K562 (cell line): ENCODE data around the gene FTH1. TPM values are rescaled to one million over a fixed set of nuclear protein-coding genes. Genes with fewer than 3 reads are reported as not detected.

Source experiments
- FOSL1 ChIP-seq: fragments of 200-800 bp; sonication (Bioruptor generic); conservative IDR thresholded peaks from 2 replicates; pipeline ENCODE4 v1.6.1; 2016; ENCODE audit warnings: missing genetic modification characterization, missing compliant biosample characterization
- HDAC1 ChIP-seq, 2 experiments: fragments of 450-650 bp; IDR thresholded peaks; 2 replicates each; pipeline ENCODE4 v1.6.1; 2016 to 2017; ENCODE audit warnings: inconsistent platforms in 1 of 2, mild to moderate bottlenecking in 1 of 2, moderate library complexity in 1 of 2
- LARP7 ChIP-seq: fragments of 450-650 bp; IDR thresholded peaks from 2 replicates; pipeline ENCODE4 v1.6.1; 2016
- NFRKB ChIP-seq: fragments of 450-650 bp; IDR thresholded peaks from 2 replicates; pipeline ENCODE4 v1.6.1; 2016; ENCODE audit warnings: low read depth
- PTRF ChIP-seq: fragments of 450-650 bp; IDR thresholded peaks from 2 replicates; pipeline ENCODE4 v1.6.1; 2016; ENCODE audit warnings: mild to moderate bottlenecking, missing genetic modification characterization, missing compliant biosample characterization
- RFX1 ChIP-seq: fragments of 450-650 bp; IDR thresholded peaks from 2 replicates; pipeline ENCODE4 v1.6.1; 2016; ENCODE audit warnings: mild to moderate bottlenecking, moderate library complexity
- SRSF9 ChIP-seq: fragments of 200-400 bp; formaldehyde crosslinking; IDR thresholded peaks from 2 replicates; pipeline ENCODE4 v1.6.1; 2017; ENCODE audit warnings: low read depth, low read length, borderline replicate concordance
- TAF15 ChIP-seq: fragments of 200-400 bp; formaldehyde crosslinking; IDR thresholded peaks from 2 replicates; pipeline ENCODE4 v1.6.1; 2017; ENCODE audit warnings: mild to moderate bottlenecking, low read depth, low read length, moderate library complexity
- TBL1XR1 ChIP-seq, 2 experiments: IDR thresholded peaks; 2 replicates each; pipeline ENCODE4 v1.6.1; 2012; ENCODE audit warnings: improper control_type of control experiment in 2 of 2, low read length in 2 of 2, mild to moderate bottlenecking in 1 of 2
- THRAP3 ChIP-seq: fragments of 450-650 bp; IDR thresholded peaks from 2 replicates; pipeline ENCODE4 v1.6.1; 2016; ENCODE audit warnings: mild to moderate bottlenecking, inconsistent platforms, borderline replicate concordance
- ZFPM2 ChIP-seq: fragments of 250-450 bp; sonication (Bioruptor Pico); IDR thresholded peaks from 2 replicates; pipeline ENCODE4 v1.5.1; 2022; ENCODE audit warnings: mild to moderate bottlenecking
- ZNF140 ChIP-seq: fragments of 250-450 bp; sonication (Bioruptor Pico); IDR thresholded peaks from 2 replicates; pipeline ENCODE4 v1.8.0; 2021; ENCODE audit warnings: moderate library complexity, mild to moderate bottlenecking, inconsistent platforms
- ZNF175 ChIP-seq: fragments of 200-800 bp; sonication (Bioruptor generic); IDR thresholded peaks from 2 replicates; pipeline ENCODE4 v1.6.1; 2016; ENCODE audit warnings: low read depth, mild to moderate bottlenecking, missing genetic modification characterization, missing compliant biosample characterization
- ZNF707 ChIP-seq: fragments of 250-450 bp; sonication (Bioruptor Pico); conservative IDR thresholded peaks from 2 replicates; pipeline ENCODE4 v1.8.0; 2022; ENCODE audit warnings: inconsistent platforms, mild to moderate bottlenecking, moderate library complexity
- polyA plus RNA-seq, 8 experiments: library from polyadenylated mRNA; depleted of rRNA in 4 of 8; stranded (reverse) in 5 of 8; unstranded in 3 of 8; fragments of >200 nt; fragmentation: Nextera tagmentation in 2 of 8; fragmentation: Illumina TruSeq in 1 of 8; extraction: Ambion mirVana in 2 of 8; extraction: Trizol in 1 of 8; gene quantifications; 2 replicates each; pipeline versions ENCODE4 v1.2.1 to v1.2.3, GENCODE V29; 2011 to 2014; ENCODE audit warnings: inconsistent platforms in 1 of 8, missing spikeins in 1 of 8
- total RNA-seq, 7 experiments: library from RNA; depleted of rRNA in 6 of 7; stranded (reverse); fragments of >200 nt in 6 of 7; fragmentation: Illumina TruSeq in 2 of 7; extraction: Trizol in 2 of 7; gene quantifications; 2 replicates each; pipeline versions ENCODE4 v1.2.1 to v1.2.3, GENCODE V29; 2011 to 2021; ENCODE audit warnings: low replicate concordance in 1 of 7
- TF ChIP-seq, protein P1 (sequence below): fragments of 250-450 bp; sonication (Bioruptor Pico); IDR thresholded peaks from 2 replicates; pipeline ENCODE4 v1.5.0; 2020; ENCODE audit warnings: mild to moderate bottlenecking, borderline replicate concordance
- TF ChIP-seq, protein P2 (sequence below): sonication (generic); formaldehyde crosslinking; IDR thresholded peaks from 2 replicates; pipeline ENCODE4 v1.8.1; 2023; ENCODE audit warnings: mild to moderate bottlenecking, missing genetic modification reagents
- TF ChIP-seq, protein P3 (sequence below): sonication (generic); formaldehyde crosslinking; IDR thresholded peaks from 2 replicates; pipeline ENCODE4 v1.8.1; 2022; ENCODE audit warnings: missing genetic modification reagents
- TF ChIP-seq, protein P4 (sequence below): fragments of 450-650 bp; formaldehyde crosslinking; IDR thresholded peaks from 2 replicates; pipeline ENCODE4 v1.4.0; 2022; ENCODE audit warnings: mild to moderate bottlenecking, moderate library complexity
- TF ChIP-seq, protein P5 (sequence below): fragments of 250-450 bp; sonication (Bioruptor Pico); IDR thresholded peaks from 2 replicates; pipeline ENCODE4 v1.5.0; 2022; ENCODE audit warnings: mild to moderate bottlenecking

The FTH1 gene
- total and polyA plus RNA-seq, 9 of the 15 experiments (the other 6 are each of a cell fraction or from before 2014, with no cell fraction given), result 370 to 3,146 (median 802) TPM

DNA sequence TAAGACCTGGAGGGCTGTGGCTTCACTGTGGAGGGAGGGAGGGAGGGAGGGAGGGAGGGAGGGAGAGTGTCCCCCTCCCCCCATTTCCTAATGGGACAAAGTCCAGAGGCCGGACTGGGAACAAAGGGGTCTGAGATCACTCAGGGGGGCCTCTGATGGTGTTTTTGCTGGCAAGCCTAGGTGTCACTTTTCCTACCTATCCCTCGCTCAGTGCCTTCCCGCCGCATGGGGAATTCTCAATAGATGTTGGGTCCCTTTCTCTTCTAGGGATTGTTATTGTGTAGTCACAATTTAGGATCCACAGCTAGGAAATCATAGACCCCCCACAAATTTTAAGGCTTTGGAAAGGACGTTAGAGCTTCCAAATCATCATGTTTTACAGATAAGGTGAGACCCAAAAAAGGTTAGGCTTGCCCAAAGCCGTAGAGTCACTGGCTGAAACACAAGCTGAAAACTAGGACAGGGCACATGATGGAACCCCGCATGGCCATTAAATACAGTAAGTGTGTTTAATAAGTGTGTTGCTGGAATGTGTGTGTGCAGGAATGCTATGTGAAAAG lies 4.8 kb upstream of the FTH1 start (continued):
- TF ChIP-seq ZNF140 (CRISPR knock-in tag), result no peak
- no peak for TF ChIP-seq TAF15
- TF ChIP-seq, protein P1, sequence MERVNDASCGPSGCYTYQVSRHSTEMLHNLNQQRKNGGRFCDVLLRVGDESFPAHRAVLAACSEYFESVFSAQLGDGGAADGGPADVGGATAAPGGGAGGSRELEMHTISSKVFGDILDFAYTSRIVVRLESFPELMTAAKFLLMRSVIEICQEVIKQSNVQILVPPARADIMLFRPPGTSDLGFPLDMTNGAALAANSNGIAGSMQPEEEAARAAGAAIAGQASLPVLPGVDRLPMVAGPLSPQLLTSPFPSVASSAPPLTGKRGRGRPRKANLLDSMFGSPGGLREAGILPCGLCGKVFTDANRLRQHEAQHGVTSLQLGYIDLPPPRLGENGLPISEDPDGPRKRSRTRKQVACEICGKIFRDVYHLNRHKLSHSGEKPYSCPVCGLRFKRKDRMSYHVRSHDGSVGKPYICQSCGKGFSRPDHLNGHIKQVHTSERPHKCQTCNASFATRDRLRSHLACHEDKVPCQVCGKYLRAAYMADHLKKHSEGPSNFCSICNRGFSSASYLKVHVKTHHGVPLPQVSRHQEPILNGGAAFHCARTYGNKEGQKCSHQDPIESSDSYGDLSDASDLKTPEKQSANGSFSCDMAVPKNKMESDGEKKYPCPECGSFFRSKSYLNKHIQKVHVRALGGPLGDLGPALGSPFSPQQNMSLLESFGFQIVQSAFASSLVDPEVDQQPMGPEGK, result 0 out of 2 replicates have a peak, but pooled peaks have one; percentile 48
- TF ChIP-seq FOSL1 (tag), result 0 out of 2 replicates have a peak, but pooled peaks have one; percentile 6
- TF ChIP-seq, protein P2, sequence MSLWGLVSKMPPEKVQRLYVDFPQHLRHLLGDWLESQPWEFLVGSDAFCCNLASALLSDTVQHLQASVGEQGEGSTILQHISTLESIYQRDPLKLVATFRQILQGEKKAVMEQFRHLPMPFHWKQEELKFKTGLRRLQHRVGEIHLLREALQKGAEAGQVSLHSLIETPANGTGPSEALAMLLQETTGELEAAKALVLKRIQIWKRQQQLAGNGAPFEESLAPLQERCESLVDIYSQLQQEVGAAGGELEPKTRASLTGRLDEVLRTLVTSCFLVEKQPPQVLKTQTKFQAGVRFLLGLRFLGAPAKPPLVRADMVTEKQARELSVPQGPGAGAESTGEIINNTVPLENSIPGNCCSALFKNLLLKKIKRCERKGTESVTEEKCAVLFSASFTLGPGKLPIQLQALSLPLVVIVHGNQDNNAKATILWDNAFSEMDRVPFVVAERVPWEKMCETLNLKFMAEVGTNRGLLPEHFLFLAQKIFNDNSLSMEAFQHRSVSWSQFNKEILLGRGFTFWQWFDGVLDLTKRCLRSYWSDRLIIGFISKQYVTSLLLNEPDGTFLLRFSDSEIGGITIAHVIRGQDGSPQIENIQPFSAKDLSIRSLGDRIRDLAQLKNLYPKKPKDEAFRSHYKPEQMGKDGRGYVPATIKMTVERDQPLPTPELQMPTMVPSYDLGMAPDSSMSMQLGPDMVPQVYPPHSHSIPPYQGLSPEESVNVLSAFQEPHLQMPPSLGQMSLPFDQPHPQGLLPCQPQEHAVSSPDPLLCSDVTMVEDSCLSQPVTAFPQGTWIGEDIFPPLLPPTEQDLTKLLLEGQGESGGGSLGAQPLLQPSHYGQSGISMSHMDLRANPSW (CRISPR knock-in tag), result no peak
- peak; percentile 40; the same call in 1 of the 2 replicates for TF ChIP-seq LARP7
- TF ChIP-seq THRAP3, result no peak
- no peak; the same call in 1 of the 2 replicates for TF ChIP-seq ZNF175
- TF ChIP-seq SRSF9, result no peak
- TF ChIP-seq, protein P3, sequence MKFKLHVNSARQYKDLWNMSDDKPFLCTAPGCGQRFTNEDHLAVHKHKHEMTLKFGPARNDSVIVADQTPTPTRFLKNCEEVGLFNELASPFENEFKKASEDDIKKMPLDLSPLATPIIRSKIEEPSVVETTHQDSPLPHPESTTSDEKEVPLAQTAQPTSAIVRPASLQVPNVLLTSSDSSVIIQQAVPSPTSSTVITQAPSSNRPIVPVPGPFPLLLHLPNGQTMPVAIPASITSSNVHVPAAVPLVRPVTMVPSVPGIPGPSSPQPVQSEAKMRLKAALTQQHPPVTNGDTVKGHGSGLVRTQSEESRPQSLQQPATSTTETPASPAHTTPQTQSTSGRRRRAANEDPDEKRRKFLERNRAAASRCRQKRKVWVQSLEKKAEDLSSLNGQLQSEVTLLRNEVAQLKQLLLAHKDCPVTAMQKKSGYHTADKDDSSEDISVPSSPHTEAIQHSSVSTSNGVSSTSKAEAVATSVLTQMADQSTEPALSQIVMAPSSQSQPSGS (CRISPR knock-in tag), result no peak
- TF ChIP-seq RFX1, result no peak
- peak; percentile 96 for TF ChIP-seq NFRKB
- no peak; a peak in 1 of 4 replicates for TF ChIP-seq HDAC1 (IDR thresholded peaks at IDR 0.05)
- TF ChIP-seq, protein P4, sequence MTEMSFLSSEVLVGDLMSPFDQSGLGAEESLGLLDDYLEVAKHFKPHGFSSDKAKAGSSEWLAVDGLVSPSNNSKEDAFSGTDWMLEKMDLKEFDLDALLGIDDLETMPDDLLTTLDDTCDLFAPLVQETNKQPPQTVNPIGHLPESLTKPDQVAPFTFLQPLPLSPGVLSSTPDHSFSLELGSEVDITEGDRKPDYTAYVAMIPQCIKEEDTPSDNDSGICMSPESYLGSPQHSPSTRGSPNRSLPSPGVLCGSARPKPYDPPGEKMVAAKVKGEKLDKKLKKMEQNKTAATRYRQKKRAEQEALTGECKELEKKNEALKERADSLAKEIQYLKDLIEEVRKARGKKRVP (CRISPR knock-in tag), result 0 out of 2 replicates have a peak, but pooled peaks have one; percentile 9
- TF ChIP-seq, protein P5, sequence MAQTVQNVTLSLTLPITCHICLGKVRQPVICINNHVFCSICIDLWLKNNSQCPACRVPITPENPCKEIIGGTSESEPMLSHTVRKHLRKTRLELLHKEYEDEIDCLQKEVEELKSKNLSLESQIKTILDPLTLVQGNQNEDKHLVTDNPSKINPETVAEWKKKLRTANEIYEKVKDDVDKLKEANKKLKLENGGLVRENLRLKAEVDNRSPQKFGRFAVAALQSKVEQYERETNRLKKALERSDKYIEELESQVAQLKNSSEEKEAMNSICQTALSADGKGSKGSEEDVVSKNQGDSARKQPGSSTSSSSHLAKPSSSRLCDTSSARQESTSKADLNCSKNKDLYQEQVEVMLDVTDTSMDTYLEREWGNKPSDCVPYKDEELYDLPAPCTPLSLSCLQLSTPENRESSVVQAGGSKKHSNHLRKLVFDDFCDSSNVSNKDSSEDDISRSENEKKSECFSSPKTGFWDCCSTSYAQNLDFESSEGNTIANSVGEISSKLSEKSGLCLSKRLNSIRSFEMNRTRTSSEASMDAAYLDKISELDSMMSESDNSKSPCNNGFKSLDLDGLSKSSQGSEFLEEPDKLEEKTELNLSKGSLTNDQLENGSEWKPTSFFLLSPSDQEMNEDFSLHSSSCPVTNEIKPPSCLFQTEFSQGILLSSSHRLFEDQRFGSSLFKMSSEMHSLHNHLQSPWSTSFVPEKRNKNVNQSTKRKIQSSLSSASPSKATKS (CRISPR knock-in tag), result no peak
- 0 out of 2 replicates have a peak, but pooled peaks have one; percentile 60 for TF ChIP-seq ZFPM2 (CRISPR knock-in tag)
- TF ChIP-seq PTRF (tag), result peak; percentile 22; the same call in 1 of the 2 replicates
- no peak for TF ChIP-seq TBL1XR1 (IDR thresholded peaks at IDR 0.05; ENCODE audit: low read length in 2 of 2)
- no peak for TF ChIP-seq ZNF707
